IMR-90 (cell line): ENCODE results near the gene RFX4. TPM values are rescaled to one million over a fixed set of nuclear protein-coding genes. Genes with fewer than 3 reads are reported as not detected.

Experiments used
- ATAC-seq: fragments of 200-7000 bp; cut with Tn5 transposase; 2 replicates; pipeline ENCODE4 v1.9.1; 2020; ENCODE audit warnings: low read depth, mild to moderate bottlenecking, moderate library complexity
- BruUV-seq: library from RNA; stranded (reverse); fragments of 400-500 nt; replicated peaks from 2 replicates; lab custom pipeline; 2021; lab: Mats Ljungman, UMichigan
- CTCF ChIA-PET: fragments of 300-600 bp; formaldehyde crosslinking; extraction: SDS; loops from one replicate; lab custom pipeline; 2021; ENCODE audit warnings: antibody characterized with exemption; lab: Yijun Ruan, JAX
- POLR2A ChIA-PET: fragments of 300-600 bp; sonication (Branson Sonifier 250); formaldehyde crosslinking; loops from one replicate; lab custom pipeline; 2022; ENCODE audit warnings: antibody characterized with exemption; ENCODE audit not compliant: unreplicated experiment; lab: Charles Lee
- DNase-seq: peaks from one replicate; pipeline ENCODE4 v3.0.0; 2013
- H2AFZ ChIP-seq: replicated peaks from 2 replicates; pipeline ENCODE3; 2013; ENCODE audit warnings: low read length, mild to moderate bottlenecking; ENCODE audit not compliant: poor library complexity
- H2AK5ac ChIP-seq: 2 replicates; pipeline ENCODE4 v1.6.1; 2013; ENCODE audit warnings: low read depth, low read length, inconsistent platforms
- H2AK9ac ChIP-seq: replicated peaks from 2 replicates; pipeline ENCODE3; 2013; ENCODE audit warnings: mild to moderate bottlenecking, low read depth, low read length, moderate library complexity; ENCODE audit not compliant: poor library complexity
- H2BK120ac ChIP-seq: 2 replicates; pipeline ENCODE4 v1.6.1; 2013; ENCODE audit warnings: low read depth, low read length, inconsistent platforms
- H2BK15ac ChIP-seq: 3 replicates; pipeline ENCODE4 v1.6.1; 2013; ENCODE audit warnings: low read depth, low read length, inconsistent platforms
- H2BK20ac ChIP-seq: 2 replicates; pipeline ENCODE4 v1.6.1; 2013; ENCODE audit warnings: low read depth, mild to moderate bottlenecking, inconsistent platforms, low read length, moderate library complexity
- H2BK5ac ChIP-seq: 2 replicates; pipeline ENCODE4 v1.6.1; 2013; ENCODE audit warnings: mild to moderate bottlenecking, low read depth, low read length, inconsistent platforms; ENCODE audit not compliant: poor library complexity, severe bottlenecking
- H3K14ac ChIP-seq: replicated peaks from 2 replicates; pipeline ENCODE4 v1.6.1; 2013; ENCODE audit warnings: low read depth, low read length, inconsistent platforms
- H3K18ac ChIP-seq: 2 replicates; pipeline ENCODE4 v1.6.1; 2013; ENCODE audit warnings: low read depth, low read length, control low read depth
- H3K23ac ChIP-seq: 2 replicates; pipeline ENCODE4 v1.6.1; 2013; ENCODE audit warnings: low read depth, low read length, inconsistent platforms
- H3K27ac ChIP-seq: 2 replicates; pipeline ENCODE4 v1.5.1; 2013; ENCODE audit warnings: mild to moderate bottlenecking, control low read depth, low read length; ENCODE audit not compliant: insufficient read depth
- H3K27me3 ChIP-seq: 2 replicates; pipeline ENCODE4 v1.6.1; 2013; ENCODE audit warnings: low read length; ENCODE audit not compliant: control insufficient read depth, insufficient read depth
- H3K36me3 ChIP-seq: 2 replicates; pipeline ENCODE4 v1.6.1; 2013; ENCODE audit warnings: low read length, mixed read lengths; ENCODE audit not compliant: control insufficient read depth, insufficient read depth
- H3K4ac ChIP-seq: 2 replicates; pipeline ENCODE4 v1.6.1; 2013; ENCODE audit warnings: low read depth, low read length, inconsistent platforms
- H3K4me1 ChIP-seq: 2 replicates; pipeline ENCODE4 v1.6.1; 2013; ENCODE audit warnings: low read length, mixed read lengths; ENCODE audit not compliant: control insufficient read depth, insufficient read depth
- H3K4me2 ChIP-seq: 2 replicates; pipeline ENCODE4 v1.6.1; 2013; ENCODE audit warnings: low read depth, mild to moderate bottlenecking, control low read depth, low read length, moderate library complexity
- H3K4me3 ChIP-seq: 2 replicates; pipeline ENCODE4 v1.5.1; 2013; ENCODE audit warnings: low read depth, mild to moderate bottlenecking, control low read depth, low read length, moderate library complexity; ENCODE audit not compliant: insufficient read depth
- H3K56ac ChIP-seq: 2 replicates; pipeline ENCODE4 v1.6.1; 2013; ENCODE audit warnings: low read length, inconsistent platforms; ENCODE audit not compliant: insufficient read depth; ENCODE audit errors: extremely low read depth
- H3K79me1 ChIP-seq, 2 experiments: 2 replicates each; pipeline ENCODE4 v1.6.1; 2013; ENCODE audit warnings: low read length in 2 of 2, inconsistent platforms in 1 of 2, low read depth in 1 of 2
- H3K9ac ChIP-seq: 2 replicates; pipeline ENCODE4 v1.6.1; 2013; ENCODE audit warnings: low read depth, low read length, control low read depth
- H3K9me1 ChIP-seq: 2 replicates; pipeline ENCODE4 v1.6.1; 2013; ENCODE audit warnings: low read length, inconsistent platforms; ENCODE audit not compliant: insufficient read depth
- H3K9me3 ChIP-seq: 2 replicates; pipeline ENCODE4 v1.6.1; 2013; ENCODE audit warnings: low read length; ENCODE audit not compliant: control insufficient read depth, insufficient read depth
- H4K20me1 ChIP-seq: 2 replicates; pipeline ENCODE4 v1.6.1; 2013; ENCODE audit warnings: low read length, inconsistent platforms; ENCODE audit not compliant: insufficient read depth
- H4K5ac ChIP-seq: 2 replicates; pipeline ENCODE4 v1.6.1; 2013; ENCODE audit warnings: mild to moderate bottlenecking, low read depth, low read length, control low read depth
- H4K8ac ChIP-seq, 2 experiments: 2 replicates each; pipeline ENCODE4 v1.6.1; 2013; ENCODE audit warnings: low read depth in 2 of 2, low read length in 2 of 2, control low read depth in 1 of 2, inconsistent platforms in 1 of 2
- H4K91ac ChIP-seq: 2 replicates; pipeline ENCODE4 v1.6.1; 2013; ENCODE audit warnings: low read depth, low read length, inconsistent platforms; ENCODE audit not compliant: insufficient read depth
- BHLHE40 ChIP-seq: fragments of 150-350 bp; IDR thresholded peaks from 2 replicates; pipeline ENCODE4 v1.6.1; 2016; ENCODE audit warnings: mild to moderate bottlenecking, low read depth, low read length
- CEBPB ChIP-seq: IDR thresholded peaks from 2 replicates; pipeline ENCODE4 v1.6.1; 2012; ENCODE audit warnings: low read depth, low read length, improper control_type of control experiment
- CHD1 ChIP-seq: IDR thresholded peaks from 2 replicates; pipeline ENCODE4 v1.6.1; 2012; ENCODE audit warnings: low read depth, low read length, improper control_type of control experiment
- MAFK ChIP-seq: IDR thresholded peaks from 2 replicates; pipeline ENCODE4 v1.6.1; 2012; ENCODE audit warnings: low read depth, low read length, improper control_type of control experiment
- MAZ ChIP-seq: IDR thresholded peaks from 2 replicates; pipeline ENCODE4 v1.6.1; 2012; ENCODE audit warnings: low read depth, mild to moderate bottlenecking, low read length, improper control_type of control experiment, moderate library complexity, borderline replicate concordance
- MXI1 ChIP-seq: IDR thresholded peaks from 2 replicates; pipeline ENCODE4 v1.6.1; 2012; ENCODE audit warnings: low read depth, mild to moderate bottlenecking, low read length, moderate library complexity, borderline replicate concordance
- NFE2L2 ChIP-seq: fragments of 150-350 bp; IDR thresholded peaks from 2 replicates; pipeline ENCODE4 v1.6.1; 2016; ENCODE audit warnings: low read depth, mild to moderate bottlenecking, low read length
- POLR2A ChIP-seq: IDR thresholded peaks from 2 replicates; pipeline ENCODE4 v1.6.1; 2012; ENCODE audit warnings: mild to moderate bottlenecking, low read depth, low read length
- RAD21 ChIP-seq: IDR thresholded peaks from 2 replicates; pipeline ENCODE4 v1.6.1; 2012; ENCODE audit warnings: low read length, improper control_type of control experiment
- RCOR1 ChIP-seq: IDR thresholded peaks from 2 replicates; pipeline ENCODE4 v1.6.1; 2012; ENCODE audit warnings: mild to moderate bottlenecking, low read length, improper control_type of control experiment; ENCODE audit not compliant: insufficient replicate concordance
- RFX5 ChIP-seq: IDR thresholded peaks from 2 replicates; pipeline ENCODE4 v1.8.0; 2012; ENCODE audit warnings: low read depth, mild to moderate bottlenecking, low read length, moderate library complexity
- SMC3 ChIP-seq: fragments of 150-350 bp; IDR thresholded peaks from 2 replicates; pipeline ENCODE4 v1.6.1; 2016; ENCODE audit warnings: low read depth, mild to moderate bottlenecking, antibody characterized with exemption, low read length, moderate library complexity
- WGBS, 2 experiments: methylation state at CpG; one replicate each; pipeline versions ENCODE4 v1.1.5 to v1.1.7; 2013; ENCODE audit warnings: missing lambda C conversion rate in 2 of 2; ENCODE audit not compliant: insufficient read length in 1 of 2; ENCODE audit errors: extremely low coverage in 2 of 2; 5-methylcytosine and 5-hydroxymethylcytosine counted together
- dilution Hi-C: fragments of 300-500 bp; cut with HindIII; formaldehyde crosslinking; loops from one replicate; pipeline ENCODE4 v1.14.3; 2018; ENCODE audit warnings: low sequenced_read_pairs; ENCODE audit not compliant: unreplicated experiment
- in situ Hi-C: fragments of 300-500 bp; cut with MboI; formaldehyde crosslinking; loops from 3 replicates; pipeline ENCODE4 v1.14.3; 2019; ENCODE audit warnings: low sequenced_read_pairs, inconsistent platforms, mixed read lengths
- intact Hi-C: fragments of 100-400 bp; cut with micrococcal nuclease; formaldehyde crosslinking; loops from 2 replicates; pipeline ENCODE4 v1.10.0; 2022
- polyA plus RNA-seq, 3 experiments: library from polyadenylated mRNA; depleted of rRNA; stranded (reverse); fragments of >200 nt; gene quantifications; 2 replicates each; pipeline ENCODE4 v1.2.3, GENCODE V29; 2012; ENCODE audit warnings: low replicate concordance in 1 of 3
- total RNA-seq: library from RNA; depleted of rRNA; stranded (reverse); fragments of >200 nt; gene quantifications from 2 replicates; pipeline ENCODE4 v1.2.3, GENCODE V29; 2012
- TF ChIP-seq, protein P1 (sequence below): fragments of 150-350 bp; IDR thresholded peaks from 2 replicates; pipeline ENCODE4 v1.6.1; 2016; ENCODE audit warnings: low read depth, mild to moderate bottlenecking, low read length, moderate library complexity, borderline replicate concordance
- TF ChIP-seq, protein P2 (sequence below): conservative IDR thresholded peaks from 2 replicates; pipeline ENCODE4 v1.5.1; 2012; ENCODE audit warnings: mild to moderate bottlenecking, low read depth, low read length, improper control_type of control experiment

RFX4 gene
- total and polyA plus RNA-seq, 2 of the 4 experiments (the other 2 are of a cell fraction) = not detected

- Histone ChIP-seq H2AFZ (no peak overlapping the region), H3K4me3 (no peak overlapping the region), H3K27me3 (no peaks in the 10 kb centered on the region), H3K9me1 (no peaks in the 10 kb centered on the region), H3K56ac (no peak overlapping the region), H3K4me2 (no peak overlapping the region), H3K9ac (no peak overlapping the region), H3K23ac (no peak overlapping the region), H2BK20ac (no peak overlapping the region), H3K18ac (no peak overlapping the region), H4K5ac (no peak overlapping the region), H2AK9ac (no peak overlapping the region), H3K36me3 (no peaks in the 10 kb centered on the region), H2BK15ac (no peak overlapping the region), H3K4me1 (no peaks in the 10 kb centered on the region), H3K14ac (no peak overlapping the region), H4K8ac (no peak overlapping the region), H3K27ac (no peak overlapping the region), H2BK120ac (no peak overlapping the region), H4K20me1 (no peaks in the 10 kb centered on the region), H3K4ac (no peak overlapping the region), H3K79me1 (no peaks in the 10 kb centered on the region), H4K91ac (no peak overlapping the region), H2AK5ac (no peak overlapping the region), H2BK5ac (no peak overlapping the region), H3K9me3 (no peaks in the 10 kb centered on the region)
- ATAC-seq (no peak), DNase-seq (no peak)
- ChIA-PET CTCF (interaction anchor here (1.5 kb wide), 1 partner anchor 10 kb away, joined by 4 read pairs; no protein-coding TSS in a partner anchor), POLR2A (no interaction called here)
- intact Hi-C loops = no loop called here
- dilution Hi-C loops = no loop called here
- TF ChIP-seq NFE2L2 = no peak
- TF ChIP-seq MAFK = no peak
- TF ChIP-seq POLR2A = no peak
- TF ChIP-seq, protein P1, sequence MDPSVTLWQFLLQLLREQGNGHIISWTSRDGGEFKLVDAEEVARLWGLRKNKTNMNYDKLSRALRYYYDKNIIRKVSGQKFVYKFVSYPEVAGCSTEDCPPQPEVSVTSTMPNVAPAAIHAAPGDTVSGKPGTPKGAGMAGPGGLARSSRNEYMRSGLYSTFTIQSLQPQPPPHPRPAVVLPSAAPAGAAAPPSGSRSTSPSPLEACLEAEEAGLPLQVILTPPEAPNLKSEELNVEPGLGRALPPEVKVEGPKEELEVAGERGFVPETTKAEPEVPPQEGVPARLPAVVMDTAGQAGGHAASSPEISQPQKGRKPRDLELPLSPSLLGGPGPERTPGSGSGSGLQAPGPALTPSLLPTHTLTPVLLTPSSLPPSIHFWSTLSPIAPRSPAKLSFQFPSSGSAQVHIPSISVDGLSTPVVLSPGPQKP = no peak
- no peak for TF ChIP-seq RCOR1
- TF ChIP-seq CEBPB = no peak
- TF ChIP-seq, protein P2, sequence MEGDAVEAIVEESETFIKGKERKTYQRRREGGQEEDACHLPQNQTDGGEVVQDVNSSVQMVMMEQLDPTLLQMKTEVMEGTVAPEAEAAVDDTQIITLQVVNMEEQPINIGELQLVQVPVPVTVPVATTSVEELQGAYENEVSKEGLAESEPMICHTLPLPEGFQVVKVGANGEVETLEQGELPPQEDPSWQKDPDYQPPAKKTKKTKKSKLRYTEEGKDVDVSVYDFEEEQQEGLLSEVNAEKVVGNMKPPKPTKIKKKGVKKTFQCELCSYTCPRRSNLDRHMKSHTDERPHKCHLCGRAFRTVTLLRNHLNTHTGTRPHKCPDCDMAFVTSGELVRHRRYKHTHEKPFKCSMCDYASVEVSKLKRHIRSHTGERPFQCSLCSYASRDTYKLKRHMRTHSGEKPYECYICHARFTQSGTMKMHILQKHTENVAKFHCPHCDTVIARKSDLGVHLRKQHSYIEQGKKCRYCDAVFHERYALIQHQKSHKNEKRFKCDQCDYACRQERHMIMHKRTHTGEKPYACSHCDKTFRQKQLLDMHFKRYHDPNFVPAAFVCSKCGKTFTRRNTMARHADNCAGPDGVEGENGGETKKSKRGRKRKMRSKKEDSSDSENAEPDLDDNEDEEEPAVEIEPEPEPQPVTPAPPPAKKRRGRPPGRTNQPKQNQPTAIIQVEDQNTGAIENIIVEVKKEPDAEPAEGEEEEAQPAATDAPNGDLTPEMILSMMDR = no peak
- TF ChIP-seq CHD1 = no peak
- TF ChIP-seq MXI1 = no peak
- no peak for TF ChIP-seq RAD21
- no peak for TF ChIP-seq BHLHE40
- no peak for TF ChIP-seq RFX5
- no peak for TF ChIP-seq SMC3
- no peak for TF ChIP-seq MAZ
- WGBS, 2 experiments = no CpG with 5 or more reads among the region's 1 CpG
- in situ Hi-C loops = no loop called here
- BruUV-seq = no TSS peak
Measured at GRCh38 chr12:106729611-106730010, 146.8 kb downstream of the RFX4 start.
